Neural cell (in vitro differentiated cells): ENCODE data around the gene YWHAG. TPM values are rescaled to one million over a fixed set of nuclear protein-coding genes. Genes with fewer than 3 reads are reported as not detected.
A peak's percentile ranks its signal among the peaks of the same experiment; 100 is the strongest.

Experiments used
- H2AFZ ChIP-seq: fragments of 200-600, 300-800 bp; sonication (generic), shearing (Covaris generic); 2 replicates; pipeline ENCODE4 v1.6.0; 2014; ENCODE audit warnings: low read depth, mild to moderate bottlenecking, antibody characterized with exemption, low read length, moderate library complexity
- H3F3A ChIP-seq: fragments of 200-600 bp; shearing (Covaris generic); 2 replicates; pipeline ENCODE4 v1.6.1; 2016; ENCODE audit warnings: mild to moderate bottlenecking, moderate library complexity, mixed read lengths, antibody characterized with exemption, low read length; ENCODE audit not compliant: insufficient read depth, poor library complexity, severe bottlenecking
- H3K27ac ChIP-seq: fragments of 200-600, 300-800 bp; sonication (generic), shearing (Covaris generic); 2 replicates; pipeline ENCODE4 v1.5.1; 2014; ENCODE audit warnings: mild to moderate bottlenecking, low read length, moderate library complexity
- H3K27me3 ChIP-seq: fragments of 300-800, 200-600 bp; sonication (generic), shearing (Covaris generic); 2 replicates; pipeline ENCODE4 v1.6.0; 2014; ENCODE audit warnings: mild to moderate bottlenecking, low read depth, low read length, moderate library complexity; ENCODE audit not compliant: insufficient read depth
- H3K36me3 ChIP-seq: fragments of 300-800, 200-600 bp; sonication (generic), shearing (Covaris generic); 2 replicates; pipeline ENCODE4 v1.5.1; 2014; ENCODE audit warnings: mild to moderate bottlenecking, antibody characterized with exemption, low read length, moderate library complexity; ENCODE audit not compliant: insufficient read depth
- H3K4me2 ChIP-seq: fragments of 300-800, 200-600 bp; sonication (generic), shearing (Covaris generic); 2 replicates; pipeline ENCODE4 v1.6.0; 2014; ENCODE audit warnings: mild to moderate bottlenecking, low read length
- H3K4me3 ChIP-seq: fragments of 300-800, 200-600 bp; sonication (generic), shearing (Covaris generic); 2 replicates; pipeline ENCODE4 v1.5.1; 2014; ENCODE audit warnings: mild to moderate bottlenecking, low read length, moderate library complexity
- H3K79me2 ChIP-seq: fragments of 200-600 bp; shearing (Covaris generic); replicated peaks from 2 replicates; pipeline ENCODE4 v1.6.0; 2014; ENCODE audit warnings: mild to moderate bottlenecking, low read length, moderate library complexity; ENCODE audit not compliant: insufficient read depth
- H3K9ac ChIP-seq: fragments of 300-800, 200-600 bp; sonication (generic), shearing (Covaris generic); 2 replicates; pipeline ENCODE4 v1.6.1; 2016; ENCODE audit warnings: mild to moderate bottlenecking, low read length, mixed read lengths
- H3K9me2 ChIP-seq: fragments of 200-600 bp; shearing (Covaris generic); 2 replicates; pipeline ENCODE4 v1.6.1; 2016; ENCODE audit warnings: mild to moderate bottlenecking, low read length, mixed read lengths; ENCODE audit not compliant: insufficient read depth
- H3K9me3 ChIP-seq: fragments of 200-600, 300-800 bp; sonication (generic), shearing (Covaris generic); 2 replicates; pipeline ENCODE4 v1.6.1; 2016; ENCODE audit warnings: mild to moderate bottlenecking, mixed run types, low read length, moderate library complexity, mixed read lengths
- H4K20me1 ChIP-seq: fragments of 200-600 bp; shearing (Covaris generic); 2 replicates; pipeline ENCODE4 v1.6.1; 2016; ENCODE audit warnings: mild to moderate bottlenecking, mixed run types; ENCODE audit not compliant: insufficient read depth
- EP300 ChIP-seq: fragments of 450-650 bp; conservative IDR thresholded peaks from 2 replicates; pipeline ENCODE4 v1.6.1; 2014; ENCODE audit warnings: antibody characterized with exemption, mild to moderate bottlenecking, moderate library complexity; ENCODE audit not compliant: poor library complexity, severe bottlenecking
- EZH2 ChIP-seq: fragments of 200-600, 300-800 bp; shearing (Covaris generic), sonication (generic); IDR thresholded peaks from 2 replicates; pipeline ENCODE4 v1.6.1; 2014; ENCODE audit warnings: antibody characterized with exemption, low read length, borderline replicate concordance, mild to moderate bottlenecking; ENCODE audit not compliant: insufficient read depth, poor library complexity, severe bottlenecking
- MXI1 ChIP-seq: fragments of 450-650 bp; conservative IDR thresholded peaks from 2 replicates; pipeline ENCODE4 v1.6.1; 2014; ENCODE audit warnings: antibody characterized with exemption, mild to moderate bottlenecking; ENCODE audit not compliant: poor library complexity, severe bottlenecking
- POLR2AphosphoS5 ChIP-seq: IDR thresholded peaks from 2 replicates; pipeline ENCODE4 v1.6.1; 2012
- RAD21 ChIP-seq: fragments of 450-650 bp; conservative IDR thresholded peaks from 2 replicates; pipeline ENCODE4 v1.6.1; 2014; ENCODE audit warnings: antibody characterized with exemption, mild to moderate bottlenecking, moderate library complexity
- SMC3 ChIP-seq: fragments of 450-650 bp; conservative IDR thresholded peaks from 2 replicates; pipeline ENCODE4 v1.6.1; 2014; ENCODE audit warnings: antibody characterized with exemption, mild to moderate bottlenecking, moderate library complexity; ENCODE audit not compliant: poor library complexity
- TAF1 ChIP-seq: IDR thresholded peaks from 2 replicates; pipeline ENCODE4 v1.6.1; 2012; ENCODE audit warnings: low read depth
- polyA plus RNA-seq: library from polyadenylated mRNA; depleted of rRNA; stranded (reverse); fragments of >200 nt; gene quantifications from 2 replicates; pipeline ENCODE4 v1.2.3, GENCODE V29; 2014
- TF ChIP-seq, protein P1 (sequence below): IDR thresholded peaks from 2 replicates; pipeline ENCODE4 v1.6.1; 2012; ENCODE audit warnings: borderline replicate concordance
- TF ChIP-seq, protein P2 (sequence below): fragments of 450-650 bp; IDR thresholded peaks from 2 replicates; pipeline ENCODE4 v1.5.1; 2014; ENCODE audit warnings: antibody characterized with exemption, mild to moderate bottlenecking, moderate library complexity; ENCODE audit not compliant: poor library complexity, severe bottlenecking

Gene YWHAG
- polyA plus RNA-seq, 1 donor from 2014 or later: 284 TPM

DNA sequence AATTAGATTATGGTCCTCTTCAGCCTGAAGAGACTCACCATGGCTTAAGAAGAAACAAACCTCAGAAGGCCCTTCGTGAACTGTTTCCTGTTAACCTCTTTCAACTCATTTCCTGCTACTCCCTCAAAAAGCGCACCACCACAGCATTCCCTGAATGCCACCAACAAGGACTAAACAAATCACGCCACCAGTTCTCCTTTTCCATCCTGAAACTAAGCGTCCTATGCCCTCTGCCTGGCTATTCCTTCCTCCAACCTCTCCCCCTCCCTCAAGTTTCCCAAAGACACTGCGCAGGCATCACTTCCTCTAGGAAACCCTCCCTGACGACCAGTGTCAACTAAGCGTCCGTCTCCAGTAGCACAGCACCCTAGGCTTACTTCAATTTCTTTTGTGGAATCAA is 12.0 kb downstream of the YWHAG start:
- Histone ChIP-seq H3K9me3 (no peaks in the 10 kb centered on the region), H3K4me2 (no peak overlapping the region), H3F3A (peaks cover 6% of the 10 kb centered on the region), H2AFZ (no peak overlapping the region), H3K27ac (no peak overlapping the region), H3K4me3 (no peak overlapping the region), H3K79me2 (peaks cover 97% of the 10 kb centered on the region), H3K27me3 (no peaks in the 10 kb centered on the region), H3K9me2 (no peaks in the 10 kb centered on the region), H3K36me3 (peaks cover 7% of the 10 kb centered on the region), H4K20me1 (peaks cover 53% of the 10 kb centered on the region), H3K9ac (no peak overlapping the region)
- TF ChIP-seq POLR2AphosphoS5 (peak; percentile 10), RAD21 (no peak)

DNA sequence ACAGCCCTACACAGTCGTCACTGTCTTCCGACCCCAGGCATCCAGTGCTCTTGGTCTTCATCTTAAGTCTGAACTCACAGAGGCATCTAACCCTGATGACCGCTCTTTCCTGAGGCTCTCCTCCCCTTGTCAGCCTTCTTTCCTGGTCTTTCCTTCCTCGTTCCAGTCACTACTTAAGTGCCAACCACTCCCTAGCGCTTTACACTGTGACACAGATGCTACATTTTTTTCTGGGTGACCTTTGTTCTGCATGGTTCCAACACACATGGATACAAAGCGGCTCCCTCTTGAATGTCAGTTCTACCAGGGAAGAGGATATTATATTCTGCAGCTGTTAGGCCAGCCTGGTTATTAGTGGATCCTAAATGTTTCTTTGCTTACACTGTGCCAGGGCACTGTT is 12.7 kb downstream of the YWHAG start:
- H3K27me3 ChIP-seq: no peaks in the 10 kb centered on the region

More for the DNA sequence above, 12.7 kb downstream of the YWHAG start:
- H3K27ac ChIP-seq: no peak overlapping the region
- no peak overlapping the region for H3K4me2 ChIP-seq
- H3K9ac ChIP-seq: no peak overlapping the region
- TF ChIP-seq, protein P1, sequence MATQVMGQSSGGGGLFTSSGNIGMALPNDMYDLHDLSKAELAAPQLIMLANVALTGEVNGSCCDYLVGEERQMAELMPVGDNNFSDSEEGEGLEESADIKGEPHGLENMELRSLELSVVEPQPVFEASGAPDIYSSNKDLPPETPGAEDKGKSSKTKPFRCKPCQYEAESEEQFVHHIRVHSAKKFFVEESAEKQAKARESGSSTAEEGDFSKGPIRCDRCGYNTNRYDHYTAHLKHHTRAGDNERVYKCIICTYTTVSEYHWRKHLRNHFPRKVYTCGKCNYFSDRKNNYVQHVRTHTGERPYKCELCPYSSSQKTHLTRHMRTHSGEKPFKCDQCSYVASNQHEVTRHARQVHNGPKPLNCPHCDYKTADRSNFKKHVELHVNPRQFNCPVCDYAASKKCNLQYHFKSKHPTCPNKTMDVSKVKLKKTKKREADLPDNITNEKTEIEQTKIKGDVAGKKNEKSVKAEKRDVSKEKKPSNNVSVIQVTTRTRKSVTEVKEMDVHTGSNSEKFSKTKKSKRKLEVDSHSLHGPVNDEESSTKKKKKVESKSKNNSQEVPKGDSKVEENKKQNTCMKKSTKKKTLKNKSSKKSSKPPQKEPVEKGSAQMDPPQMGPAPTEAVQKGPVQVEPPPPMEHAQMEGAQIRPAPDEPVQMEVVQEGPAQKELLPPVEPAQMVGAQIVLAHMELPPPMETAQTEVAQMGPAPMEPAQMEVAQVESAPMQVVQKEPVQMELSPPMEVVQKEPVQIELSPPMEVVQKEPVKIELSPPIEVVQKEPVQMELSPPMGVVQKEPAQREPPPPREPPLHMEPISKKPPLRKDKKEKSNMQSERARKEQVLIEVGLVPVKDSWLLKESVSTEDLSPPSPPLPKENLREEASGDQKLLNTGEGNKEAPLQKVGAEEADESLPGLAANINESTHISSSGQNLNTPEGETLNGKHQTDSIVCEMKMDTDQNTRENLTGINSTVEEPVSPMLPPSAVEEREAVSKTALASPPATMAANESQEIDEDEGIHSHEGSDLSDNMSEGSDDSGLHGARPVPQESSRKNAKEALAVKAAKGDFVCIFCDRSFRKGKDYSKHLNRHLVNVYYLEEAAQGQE: no peak
- no peak for TF ChIP-seq SMC3
- no peak for TF ChIP-seq MXI1
- TF ChIP-seq, protein P2, sequence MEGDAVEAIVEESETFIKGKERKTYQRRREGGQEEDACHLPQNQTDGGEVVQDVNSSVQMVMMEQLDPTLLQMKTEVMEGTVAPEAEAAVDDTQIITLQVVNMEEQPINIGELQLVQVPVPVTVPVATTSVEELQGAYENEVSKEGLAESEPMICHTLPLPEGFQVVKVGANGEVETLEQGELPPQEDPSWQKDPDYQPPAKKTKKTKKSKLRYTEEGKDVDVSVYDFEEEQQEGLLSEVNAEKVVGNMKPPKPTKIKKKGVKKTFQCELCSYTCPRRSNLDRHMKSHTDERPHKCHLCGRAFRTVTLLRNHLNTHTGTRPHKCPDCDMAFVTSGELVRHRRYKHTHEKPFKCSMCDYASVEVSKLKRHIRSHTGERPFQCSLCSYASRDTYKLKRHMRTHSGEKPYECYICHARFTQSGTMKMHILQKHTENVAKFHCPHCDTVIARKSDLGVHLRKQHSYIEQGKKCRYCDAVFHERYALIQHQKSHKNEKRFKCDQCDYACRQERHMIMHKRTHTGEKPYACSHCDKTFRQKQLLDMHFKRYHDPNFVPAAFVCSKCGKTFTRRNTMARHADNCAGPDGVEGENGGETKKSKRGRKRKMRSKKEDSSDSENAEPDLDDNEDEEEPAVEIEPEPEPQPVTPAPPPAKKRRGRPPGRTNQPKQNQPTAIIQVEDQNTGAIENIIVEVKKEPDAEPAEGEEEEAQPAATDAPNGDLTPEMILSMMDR: no peak
- TF ChIP-seq EZH2: no peak
- TF ChIP-seq RAD21: no peak
- TF ChIP-seq POLR2AphosphoS5: no peak
- no peak for TF ChIP-seq EP300
- no peak for TF ChIP-seq TAF1
- no peaks in the 10 kb centered on the region for H3K9me2 ChIP-seq
- peaks cover 6% of the 10 kb centered on the region for H3K36me3 ChIP-seq
- peaks cover 6% of the 10 kb centered on the region for H3F3A ChIP-seq
- peaks cover 51% of the 10 kb centered on the region for H4K20me1 ChIP-seq
- no peak overlapping the region for H2AFZ ChIP-seq
- no peak overlapping the region for H3K4me3 ChIP-seq
- H3K9me3 ChIP-seq: no peaks in the 10 kb centered on the region
- H3K79me2 ChIP-seq: peaks cover 97% of the 10 kb centered on the region
